Testis (tissue), 3 donors: Measurements from ENCODE around the gene LGALS13. TPM values are rescaled to one million over a fixed set of nuclear protein-coding genes. Genes with fewer than 3 reads are reported as not detected.

Experiments used
- DNase-seq: peaks from one replicate; pipeline ENCODE4 v3.0.0-alpha.2; 2019
- H3K27ac ChIP-seq, 2 donors: fragments of 200-600 bp; sonication (generic); one replicate each; pipeline ENCODE4 v1.5.1; 2019
- H3K27me3 ChIP-seq: fragments of 200-600 bp; sonication (generic); one replicate; pipeline ENCODE4 v1.5.1; 2019
- H3K36me3 ChIP-seq: fragments of 200-600 bp; sonication (generic); one replicate; pipeline ENCODE4 v1.5.1; 2017; ENCODE audit warnings: low read depth; ENCODE audit errors: missing control alignments
- H3K4me1 ChIP-seq: fragments of 200-600 bp; sonication (generic); one replicate; pipeline ENCODE4 v1.5.1; 2019
- H3K4me3 ChIP-seq, 2 donors: fragments of 200-600 bp; sonication (generic); one replicate each; pipeline ENCODE4 v1.5.1; 2017 to 2019
- H3K9me3 ChIP-seq: fragments of 200-600 bp; sonication (generic); one replicate; pipeline ENCODE4 v1.5.1; 2017
- POLR2A ChIP-seq: fragments of 450-650 bp; IDR thresholded peaks from one replicate; pipeline ENCODE4 v1.6.1; 2017; ENCODE audit warnings: antibody characterized with exemption, mild to moderate bottlenecking, moderate library complexity
- WGBS, 2 donors: methylation state at CpG; one replicate each; pipeline ENCODE4 v1.1.5; 2018; 5-methylcytosine and 5-hydroxymethylcytosine counted together
- intact Hi-C: fragments of 100-400 bp; cut with DNase I; formaldehyde crosslinking; loops from one replicate; pipeline ENCODE4 v1.15.1; 2023; ENCODE audit warnings: low total_unique reads
- polyA plus RNA-seq: library from polyadenylated mRNA; stranded (reverse); fragments of 350-450 nt; fragmentation: Illumina TruSeq; extraction: RNeasy Lipid Tissue Mini Kit (QIAGEN cat#74804); gene quantifications from one replicate; pipeline ENCODE4 v1.2.3, GENCODE V29; 2014; ENCODE audit warnings: low read depth, low replicate concordance; ENCODE audit not compliant: insufficient read depth
- small RNA-seq, 2 donors: library from RNA; depleted of rRNA; stranded (forward); fragments of <200 nt; gene quantifications; one replicate each; pipeline ENCODE3, GENCODE V24; 2016
- total RNA-seq, 2 donors: library from RNA; depleted of rRNA; stranded (reverse); fragments of >200 nt; gene quantifications; one replicate each; pipeline ENCODE4 v1.2.3, GENCODE V29; 2016
- TF ChIP-seq, protein P1 (sequence below), 3 experiments: fragments of 450-650 bp in 2 of 3; fragments of 200-600 bp in 1 of 3; sonication (generic) in 1 of 3; IDR thresholded peaks; one replicate each; pipeline ENCODE4 v1.5.1; 2016 to 2019; ENCODE audit warnings: antibody characterized with exemption in 3 of 3, mild to moderate bottlenecking in 2 of 3, moderate library complexity in 1 of 3

Gene LGALS13
- total and polyA plus RNA-seq, 3 donors from 2014 or later: not detected

- no peak for TF ChIP-seq POLR2A
- TF ChIP-seq, protein P1, sequence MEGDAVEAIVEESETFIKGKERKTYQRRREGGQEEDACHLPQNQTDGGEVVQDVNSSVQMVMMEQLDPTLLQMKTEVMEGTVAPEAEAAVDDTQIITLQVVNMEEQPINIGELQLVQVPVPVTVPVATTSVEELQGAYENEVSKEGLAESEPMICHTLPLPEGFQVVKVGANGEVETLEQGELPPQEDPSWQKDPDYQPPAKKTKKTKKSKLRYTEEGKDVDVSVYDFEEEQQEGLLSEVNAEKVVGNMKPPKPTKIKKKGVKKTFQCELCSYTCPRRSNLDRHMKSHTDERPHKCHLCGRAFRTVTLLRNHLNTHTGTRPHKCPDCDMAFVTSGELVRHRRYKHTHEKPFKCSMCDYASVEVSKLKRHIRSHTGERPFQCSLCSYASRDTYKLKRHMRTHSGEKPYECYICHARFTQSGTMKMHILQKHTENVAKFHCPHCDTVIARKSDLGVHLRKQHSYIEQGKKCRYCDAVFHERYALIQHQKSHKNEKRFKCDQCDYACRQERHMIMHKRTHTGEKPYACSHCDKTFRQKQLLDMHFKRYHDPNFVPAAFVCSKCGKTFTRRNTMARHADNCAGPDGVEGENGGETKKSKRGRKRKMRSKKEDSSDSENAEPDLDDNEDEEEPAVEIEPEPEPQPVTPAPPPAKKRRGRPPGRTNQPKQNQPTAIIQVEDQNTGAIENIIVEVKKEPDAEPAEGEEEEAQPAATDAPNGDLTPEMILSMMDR (IDR thresholded peaks at IDR 0.05): no peak
- peak; percentile 20 for DNase-seq
- Histone ChIP-seq H3K4me1 (no peaks in the 10 kb centered on the region), H3K27ac (no peak overlapping the region), H3K9me3 (no peaks in the 10 kb centered on the region), H3K36me3 (no peaks in the 10 kb centered on the region), H3K27me3 (no peaks in the 10 kb centered on the region), H3K4me3 (no peak overlapping the region)
- intact Hi-C loops: no loop called here
- WGBS, 2 donors: 25 to 29% methylated on average over 6 of the region's 6 CpGs
Observed at GRCh38 chr19:39645800-39646411, 43.6 kb downstream of the LGALS13 start.

- H3K4me3 ChIP-seq: no peak overlapping the region
- no peak overlapping the region for H3K27ac ChIP-seq
- TF ChIP-seq, protein P1 (IDR thresholded peaks at IDR 0.05): no peak
- no peak for TF ChIP-seq POLR2A
- no peaks in the 10 kb centered on the region for H3K36me3 ChIP-seq
- intact Hi-C loops: no loop called here
- H3K4me1 ChIP-seq: no peaks in the 10 kb centered on the region
- no peak for DNase-seq
- 64 to 74% methylated on average over 3 of the region's 3 CpGs for WGBS, 2 donors
- H3K27me3 ChIP-seq: no peaks in the 10 kb centered on the region
- H3K9me3 ChIP-seq: no peaks in the 10 kb centered on the region
Observed at GRCh38 chr19:39647918-39648317, 45.6 kb downstream of the LGALS13 start.

DNA sequence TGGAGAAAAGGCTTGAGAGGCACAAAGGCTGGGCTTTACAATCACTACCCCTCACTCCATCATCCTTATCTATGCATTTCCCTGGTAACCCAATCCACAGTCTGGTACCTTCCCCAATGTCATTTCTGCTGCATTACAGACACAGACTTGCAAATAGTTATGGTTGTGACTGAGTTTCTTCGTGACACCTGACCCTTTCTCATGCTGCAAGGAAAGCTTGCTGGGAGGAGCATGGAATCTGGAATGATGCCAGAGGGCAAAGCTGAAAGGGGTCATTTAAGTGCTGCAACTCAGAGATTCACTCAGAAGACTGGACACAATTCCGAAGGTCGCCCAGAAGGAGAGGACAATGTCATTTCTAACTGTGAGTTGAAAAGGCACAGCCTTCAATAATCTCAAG lies 53.3 kb downstream of the LGALS13 start, which contains the start of gene LGALS16:
TSS of gene LGALS16 (plus strand) at position 301 of the 400 bp plus-strand sequence. CDS start at position 350, 49 bp downstream.
- intact Hi-C loops: no loop called here
- no peaks in the 10 kb centered on the region for H3K36me3 ChIP-seq
- no peak for DNase-seq
- H3K27ac ChIP-seq: no peak within 1 kb of the TSS
- H3K4me3 ChIP-seq: no peak within 1 kb of the TSS
- H3K4me1 ChIP-seq: no peaks in the 10 kb centered on the region
- WGBS, 2 donors: 64 to 71% methylated on average over 3 of the region's 3 CpGs
- H3K27me3 ChIP-seq: no peaks in the 10 kb centered on the region
- H3K9me3 ChIP-seq: no peaks in the 10 kb centered on the region
- TF ChIP-seq, protein P1 (IDR thresholded peaks at IDR 0.05): no peak
- no peak for TF ChIP-seq POLR2A

Small RNA genes lying within 50 kb of the gene (small RNA-seq; reads per million reads assigned to genes)
- gene AC005176.2: 0 reads per million in 2 donors
- 0 reads per million in 2 donors for gene RPS29P24
- gene RPS29P25: 0 reads per million in 2 donors
- gene RPS29P26: 0 reads per million in 2 donors
- 0 reads per million in 2 donors for gene RPS29P30

Other genes with a start within 250 kb of the LGALS13 start
- 10 to 100 TPM; 70.7 to 74.6 TPM for gene PAF1, start 211.4 kb upstream of the LGALS13 start, total RNA-seq
- 154 TPM for gene PAF1, start 211.4 kb upstream of the LGALS13 start, polyA plus RNA-seq
- gene MED29, start 211.1 kb upstream of the LGALS13 start, total RNA-seq: 10 to 100 TPM; 46.1 to 53.5 TPM
- gene MED29, start 211.1 kb upstream of the LGALS13 start, polyA plus RNA-seq: 38.9 TPM
- 10 to 100 TPM; 46.4 to 90.9 TPM for gene ZFP36, start 195.7 kb upstream of the LGALS13 start, total RNA-seq
- 77.7 TPM for gene ZFP36, start 195.7 kb upstream of the LGALS13 start, polyA plus RNA-seq
- gene PLEKHG2, start 189.9 kb upstream of the LGALS13 start, total RNA-seq: 10 to 100 TPM; 22.6 to 32.8 TPM
- gene PLEKHG2, start 189.9 kb upstream of the LGALS13 start, polyA plus RNA-seq: 29.2 TPM
- 1,000 to 10,000 TPM in 1 of 2 donors, 100 to 1,000 TPM in 1; 628 to 1,122 TPM for gene RPS16, start 166.6 kb upstream of the LGALS13 start, total RNA-seq
- gene RPS16, start 166.6 kb upstream of the LGALS13 start, polyA plus RNA-seq: 1,146 TPM
- gene SUPT5H, start 156.9 kb upstream of the LGALS13 start, total RNA-seq: 100 to 1,000 TPM; 363 to 366 TPM
- 359 TPM for gene SUPT5H, start 156.9 kb upstream of the LGALS13 start, polyA plus RNA-seq
- gene TIMM50, start 121.7 kb upstream of the LGALS13 start, total RNA-seq: 10 to 100 TPM; 80.6 to 96.1 TPM
- gene TIMM50, start 121.7 kb upstream of the LGALS13 start, polyA plus RNA-seq: 130 TPM
- gene DLL3, start 103.6 kb upstream of the LGALS13 start, total RNA-seq: 1 to 10 TPM; 4.5 to 6.5 TPM
- 1.6 TPM for gene DLL3, start 103.6 kb upstream of the LGALS13 start, polyA plus RNA-seq
- 10 to 100 TPM in 1 of 2 donors, 1 to 10 TPM in 1; 2.5 to 10.8 TPM for gene SELENOV, start 87.4 kb upstream of the LGALS13 start, total RNA-seq
- 19.7 TPM for gene SELENOV, start 87.4 kb upstream of the LGALS13 start, polyA plus RNA-seq
- gene EID2B, start 69.7 kb upstream of the LGALS13 start, total RNA-seq: 10 to 100 TPM in 1 of 2 donors, 1 to 10 TPM in 1; 9.2 to 12.2 TPM
- 6.6 TPM for gene EID2B, start 69.7 kb upstream of the LGALS13 start, polyA plus RNA-seq
- gene EID2, start 62.4 kb upstream of the LGALS13 start, total RNA-seq: 10 to 100 TPM; 23.9 to 26.7 TPM
- 15.0 TPM for gene EID2, start 62.4 kb upstream of the LGALS13 start, polyA plus RNA-seq
- not detected for gene LGALS16, start 53.4 kb downstream of the LGALS13 start, total RNA-seq
- not detected for gene LGALS16, start 53.4 kb downstream of the LGALS13 start, polyA plus RNA-seq
- gene LGALS14, start 102.0 kb downstream of the LGALS13 start, total RNA-seq: not detected
- gene LGALS14, start 102.0 kb downstream of the LGALS13 start, polyA plus RNA-seq: not detected
- gene CLC, start 135.5 kb downstream of the LGALS13 start, total RNA-seq: not detected
- 0.61 TPM for gene CLC, start 135.5 kb downstream of the LGALS13 start, polyA plus RNA-seq
- gene LEUTX, start 176.3 kb downstream of the LGALS13 start, total RNA-seq: not detected
- gene LEUTX, start 176.3 kb downstream of the LGALS13 start, polyA plus RNA-seq: not detected
- gene DYRK1B, start 231.6 kb downstream of the LGALS13 start, total RNA-seq: 100 to 1,000 TPM in 1 of 2 donors, 10 to 100 TPM in 1; 90.8 to 127 TPM
- gene DYRK1B, start 231.6 kb downstream of the LGALS13 start, polyA plus RNA-seq: 124 TPM
- 100 to 1,000 TPM; 236 to 301 TPM for gene FBL, start 243.9 kb downstream of the LGALS13 start, total RNA-seq
- 303 TPM for gene FBL, start 243.9 kb downstream of the LGALS13 start, polyA plus RNA-seq